GM12891 (cell line): ENCODE measurements around the gene JCAD.

Experiments
- DNase-seq: peaks from one replicate; pipeline ENCODE4 v3.0.0; 2011; ENCODE audit warnings: low spot score; ENCODE audit not compliant: insufficient read length
- FAIRE-seq: peaks from 2 replicates; lab custom pipeline; 2011; peaks lifted over from hg19 to GRCh38; lab: Jason Lieb, UNC
- PAX5 ChIP-seq: IDR thresholded peaks from 2 replicates; pipeline ENCODE4 v1.6.1; 2011; ENCODE audit warnings: low read length, moderate library complexity, mild to moderate bottlenecking; ENCODE audit not compliant: insufficient read depth, severe bottlenecking
- POLR2A ChIP-seq: IDR thresholded peaks from 2 replicates; pipeline ENCODE4 v1.6.1; 2011; ENCODE audit warnings: low read depth, low read length, control low read depth
- POLR2AphosphoS5 ChIP-seq: IDR thresholded peaks from 2 replicates; pipeline ENCODE4 v1.6.1; 2011; ENCODE audit warnings: low read depth, low read length, control low read depth
- POU2F2 ChIP-seq: IDR thresholded peaks from 2 replicates; pipeline ENCODE4 v1.6.1; 2011; ENCODE audit warnings: low read depth, mild to moderate bottlenecking, control low read depth, low read length, moderate library complexity
- SPI1 ChIP-seq: IDR thresholded peaks from 2 replicates; pipeline ENCODE4 v1.6.1; 2011; ENCODE audit warnings: low read depth, low read length, control low read depth
- TAF1 ChIP-seq: IDR thresholded peaks from 2 replicates; pipeline ENCODE4 v1.6.1; 2011; ENCODE audit warnings: low read depth, low read length, control low read depth

The JCAD gene

GRCh38 chr10:30057894-30058556 is 1.4 kb downstream of the JCAD start:
- no peak for FAIRE-seq

GRCh38 chr10:30057421-30057841 is 2.0 kb downstream of the JCAD start:
- TF ChIP-seq PAX5: no peak
- no peak for DNase-seq
- no peak for FAIRE-seq

More at GRCh38 chr10:30057894-30058556, 1.4 kb downstream of the JCAD start:
- TF ChIP-seq SPI1: no peak
- no peak for DNase-seq

- TF ChIP-seq PAX5 (no peak), POU2F2 (no peak), POLR2A (no peak), SPI1 (no peak)
- DNase-seq (no peak), FAIRE-seq (no peak)
Observed at GRCh38 chr10:30056767-30057355, 2.5 kb downstream of the JCAD start.

GRCh38 chr10:30056281-30056680 is 3.1 kb downstream of the JCAD start:
- TF ChIP-seq TAF1 (no peak), SPI1 (no peak), POLR2AphosphoS5 (no peak), POU2F2 (no peak), POLR2A (no peak), PAX5 (no peak)
- FAIRE-seq (no peak), DNase-seq (no peak)

GRCh38 chr10:30055226-30055662 is 4.1 kb downstream of the JCAD start:
- no peak for DNase-seq
- TF ChIP-seq POLR2A (no peak), SPI1 (no peak), TAF1 (no peak)
- no peak for FAIRE-seq

DNA sequence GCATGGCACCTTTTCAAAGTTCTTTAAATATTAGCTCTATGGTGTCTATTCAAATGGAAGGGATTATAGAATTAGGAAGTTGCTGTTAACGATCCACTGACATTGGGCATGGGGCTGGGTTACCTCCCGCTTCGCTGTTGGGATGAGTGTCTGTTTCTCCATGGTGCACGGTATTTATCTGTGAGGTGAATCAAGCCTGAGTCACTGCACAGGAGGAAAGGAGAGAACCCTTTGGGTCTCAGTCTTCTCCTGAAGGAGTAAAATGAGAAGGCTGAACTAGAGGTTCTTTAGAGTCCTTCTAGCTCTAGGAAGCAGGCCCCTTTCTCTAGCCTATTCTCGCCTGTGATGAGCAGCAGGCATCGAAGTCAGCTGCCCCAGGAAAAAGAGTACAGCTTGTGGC is 7.3 kb downstream of the JCAD start:
- TF ChIP-seq TAF1 (no peak), POLR2AphosphoS5 (no peak), PAX5 (no peak), POLR2A (no peak), POU2F2 (no peak), SPI1 (no peak)
- FAIRE-seq: no peak
- no peak for DNase-seq

DNA sequence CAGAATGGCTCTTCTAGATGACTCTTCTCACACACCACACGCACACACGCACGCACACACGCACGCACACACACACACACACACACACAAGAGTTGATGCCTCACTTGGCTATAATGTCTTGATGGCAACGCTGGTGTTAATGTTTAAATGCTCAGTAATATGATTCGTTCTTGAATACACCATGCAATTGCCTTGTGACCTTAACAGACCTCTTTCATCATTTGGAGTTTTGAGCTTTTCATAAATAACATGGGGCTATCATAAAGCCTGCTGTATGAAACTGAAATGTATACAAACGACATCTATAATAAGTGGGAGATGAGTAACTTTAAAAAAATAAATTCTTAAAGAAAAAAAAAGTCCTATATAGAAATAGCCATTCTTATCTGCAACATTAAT is 8.2 kb downstream of the JCAD start:
- no peak for TF ChIP-seq POU2F2
- no peak for TF ChIP-seq TAF1
- TF ChIP-seq PAX5: no peak
- TF ChIP-seq POLR2AphosphoS5: no peak
- no peak for TF ChIP-seq POLR2A
- no peak for TF ChIP-seq SPI1
- DNase-seq (no peak), FAIRE-seq (no peak)

GRCh38 chr10:30050411-30050810 is 9.0 kb downstream of the JCAD start:
- DNase-seq: no peak
- no peak for FAIRE-seq
- no peak for TF ChIP-seq PAX5
- no peak for TF ChIP-seq SPI1
- TF ChIP-seq POLR2AphosphoS5: no peak
- no peak for TF ChIP-seq POU2F2
- no peak for TF ChIP-seq POLR2A
- no peak for TF ChIP-seq TAF1

GRCh38 chr10:30048768-30049517 is 10.4 kb downstream of the JCAD start:
- no peak for DNase-seq
- TF ChIP-seq PAX5: no peak
- no peak for TF ChIP-seq TAF1
- TF ChIP-seq POU2F2: no peak
- TF ChIP-seq POLR2AphosphoS5: no peak
- no peak for TF ChIP-seq SPI1
- no peak for TF ChIP-seq POLR2A
- no peak for FAIRE-seq

DNA sequence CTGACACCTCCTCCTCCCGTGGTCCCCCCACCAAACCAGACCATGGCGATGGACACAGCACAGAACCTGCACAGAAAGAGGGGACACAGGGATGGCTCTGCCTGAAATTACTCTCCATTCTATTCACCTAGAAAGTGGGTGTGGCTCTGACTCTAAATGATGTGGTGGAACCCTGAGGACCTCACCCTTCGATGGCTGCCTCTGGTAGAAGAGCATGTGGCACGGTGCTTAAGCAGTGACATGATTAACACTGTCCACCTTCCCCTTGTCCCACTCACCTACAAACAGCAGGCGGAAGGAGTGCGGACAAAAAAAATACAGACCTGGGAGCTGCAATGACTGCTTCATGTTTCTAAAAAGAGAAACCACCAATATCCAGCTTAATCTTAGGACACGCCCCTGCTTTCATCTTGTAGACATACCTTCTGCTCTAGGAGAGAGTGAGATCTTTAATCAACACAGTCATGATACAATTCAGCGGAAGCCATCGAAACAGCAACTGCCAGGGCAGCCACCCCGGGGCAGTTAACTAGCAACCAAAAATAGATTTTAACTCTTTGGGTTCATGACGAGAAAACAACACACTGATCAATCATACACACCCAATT is 11.4 kb downstream of the JCAD start:
- FAIRE-seq: no peak
- TF ChIP-seq POU2F2: no peak
- TF ChIP-seq SPI1: no peak
- TF ChIP-seq TAF1: no peak
- TF ChIP-seq PAX5: no peak
- TF ChIP-seq POLR2AphosphoS5: no peak
- no peak for TF ChIP-seq POLR2A
- DNase-seq: no peak

DNA sequence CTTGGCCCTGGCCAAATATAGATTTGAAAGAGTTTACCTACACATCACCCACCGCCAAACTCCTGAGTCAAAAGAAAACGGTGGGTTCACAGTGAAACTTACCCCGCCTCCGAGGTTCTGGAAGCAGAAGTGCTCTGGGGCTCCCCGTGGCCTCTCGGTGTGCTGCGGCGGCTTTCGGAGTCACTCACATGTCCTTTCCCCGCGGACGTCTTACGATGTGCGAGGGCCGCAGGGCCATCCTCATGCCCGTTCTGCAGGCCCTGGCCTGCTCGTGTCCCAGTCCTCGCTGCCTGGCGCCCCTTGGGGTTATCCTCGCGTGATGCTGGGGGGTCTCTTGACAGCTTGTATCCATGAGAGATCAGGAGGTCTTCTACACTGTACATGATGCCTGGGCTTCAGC is 12.0 kb downstream of the JCAD start:
- no peak for TF ChIP-seq POU2F2
- TF ChIP-seq SPI1: no peak
- no peak for FAIRE-seq
- DNase-seq: no peak
